MM.1S (cell line): Measurements from ENCODE around the gene TPST1.

ENCODE experiments used
- DNase-seq: peaks from one replicate; pipeline ENCODE4 v3.0.0-alpha.2; 2015
- H2AFZ ChIP-seq: fragments of 300-600 bp; sonication (generic); 2 replicates; pipeline ENCODE4 v1.6.0; 2016; ENCODE audit warnings: antibody characterized with exemption, low read length
- H3F3A ChIP-seq: fragments of 300-600 bp; sonication (generic); 2 replicates; pipeline ENCODE4 v1.6.1; 2016; ENCODE audit warnings: mild to moderate bottlenecking, antibody characterized with exemption, low read length, moderate library complexity, mixed read lengths; ENCODE audit not compliant: insufficient read depth
- H3K27ac ChIP-seq: fragments of 300-600 bp; sonication (generic); 2 replicates; pipeline ENCODE4 v1.5.1; 2016; ENCODE audit warnings: mild to moderate bottlenecking, low read length
- H3K27me3 ChIP-seq: fragments of 300-600 bp; sonication (generic); replicated peaks from 2 replicates; pipeline ENCODE4 v1.6.0; 2016; ENCODE audit warnings: low read length; ENCODE audit not compliant: insufficient read depth
- H3K36me3 ChIP-seq: fragments of 300-600 bp; sonication (generic); replicated peaks from 2 replicates; pipeline ENCODE4 v1.6.1; 2016; ENCODE audit warnings: mild to moderate bottlenecking, low read length, mixed read lengths; ENCODE audit not compliant: insufficient read depth
- H3K4me1 ChIP-seq: fragments of 300-600 bp; sonication (generic); 2 replicates; pipeline ENCODE4 v1.6.1; 2016; ENCODE audit warnings: low read length, mixed read lengths
- H3K4me2 ChIP-seq: fragments of 300-600 bp; sonication (generic); 2 replicates; pipeline ENCODE4 v1.6.0; 2016; ENCODE audit warnings: low read depth, low read length
- H3K4me3 ChIP-seq: fragments of 300-600 bp; sonication (generic); 2 replicates; pipeline ENCODE4 v1.5.1; 2016; ENCODE audit warnings: low read length, mixed read lengths
- H3K79me2 ChIP-seq: fragments of 300-600 bp; sonication (generic); 2 replicates; pipeline ENCODE4 v1.6.1; 2016; ENCODE audit warnings: mixed run types, low read length, mixed read lengths
- H3K9ac ChIP-seq: fragments of 300-600 bp; sonication (generic); 2 replicates; pipeline ENCODE4 v1.6.1; 2016; ENCODE audit warnings: low read length, mixed read lengths
- H3K9me2 ChIP-seq: fragments of 300-600 bp; sonication (generic); replicated peaks from 2 replicates; pipeline ENCODE4 v1.6.1; 2016; ENCODE audit warnings: mild to moderate bottlenecking, low read length, mixed read lengths; ENCODE audit not compliant: insufficient read depth
- H3K9me3 ChIP-seq: fragments of 300-600 bp; sonication (generic); replicated peaks from 2 replicates; pipeline ENCODE4 v1.6.1; 2016; ENCODE audit warnings: mild to moderate bottlenecking, low read length, mixed read lengths; ENCODE audit not compliant: insufficient read depth
- H4K20me1 ChIP-seq: fragments of 300-600 bp; sonication (generic); 2 replicates; pipeline ENCODE4 v1.6.1; 2016; ENCODE audit warnings: mild to moderate bottlenecking, low read length, moderate library complexity, mixed read lengths; ENCODE audit not compliant: insufficient read depth
- EZH2 ChIP-seq: fragments of 300-600 bp; sonication (generic); optimal IDR thresholded peaks from 2 replicates; pipeline ENCODE3; 2017; ENCODE audit warnings: low read depth, mild to moderate bottlenecking, antibody characterized with exemption, low read length, mixed read lengths
- EZH2phosphoT487 ChIP-seq: fragments of 300-600 bp; sonication (generic); IDR thresholded peaks from 2 replicates; pipeline ENCODE4 v1.6.1; 2018; ENCODE audit warnings: antibody characterized with exemption, low read length
- TF ChIP-seq, protein P1 (sequence below): fragments of 300-600 bp; sonication (generic); IDR thresholded peaks from 2 replicates; pipeline ENCODE4 v1.5.1; 2016; ENCODE audit warnings: antibody characterized with exemption, low read length, mixed read lengths

The TPST1 gene

DNA sequence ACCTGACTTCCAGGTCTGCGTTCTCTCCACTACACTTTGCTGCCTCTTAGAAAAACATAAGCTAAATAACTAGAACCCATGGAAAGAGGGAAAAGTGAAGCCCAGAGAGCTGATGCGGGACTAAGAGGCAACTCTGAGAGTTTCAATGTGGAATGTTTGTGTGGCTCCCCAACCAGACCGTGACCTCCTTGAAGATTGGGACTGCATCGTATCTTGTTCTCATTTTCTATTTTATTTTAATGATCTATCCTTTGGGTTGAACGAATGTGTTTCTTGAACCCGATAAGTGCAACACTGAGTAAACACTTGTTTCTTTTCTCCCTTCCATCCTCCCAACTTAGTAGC is 77.4 kb downstream of the TPST1 start:
- Histone ChIP-seq H3K9me2 (no peaks in the 10 kb centered on the region), H3F3A (no peaks in the 10 kb centered on the region), H3K4me1 (no peaks in the 10 kb centered on the region), H3K4me2 (no peak overlapping the region), H3K9me3 (no peaks in the 10 kb centered on the region), H3K9ac (no peak overlapping the region), H3K27me3 (no peaks in the 10 kb centered on the region), H4K20me1 (no peaks in the 10 kb centered on the region), H3K27ac (no peak overlapping the region), H2AFZ (no peak overlapping the region), H3K4me3 (no peak overlapping the region), H3K36me3 (no peaks in the 10 kb centered on the region), H3K79me2 (no peaks in the 10 kb centered on the region)
- TF ChIP-seq EZH2phosphoT487: no peak
- no peak for TF ChIP-seq EZH2
- TF ChIP-seq, protein P1, sequence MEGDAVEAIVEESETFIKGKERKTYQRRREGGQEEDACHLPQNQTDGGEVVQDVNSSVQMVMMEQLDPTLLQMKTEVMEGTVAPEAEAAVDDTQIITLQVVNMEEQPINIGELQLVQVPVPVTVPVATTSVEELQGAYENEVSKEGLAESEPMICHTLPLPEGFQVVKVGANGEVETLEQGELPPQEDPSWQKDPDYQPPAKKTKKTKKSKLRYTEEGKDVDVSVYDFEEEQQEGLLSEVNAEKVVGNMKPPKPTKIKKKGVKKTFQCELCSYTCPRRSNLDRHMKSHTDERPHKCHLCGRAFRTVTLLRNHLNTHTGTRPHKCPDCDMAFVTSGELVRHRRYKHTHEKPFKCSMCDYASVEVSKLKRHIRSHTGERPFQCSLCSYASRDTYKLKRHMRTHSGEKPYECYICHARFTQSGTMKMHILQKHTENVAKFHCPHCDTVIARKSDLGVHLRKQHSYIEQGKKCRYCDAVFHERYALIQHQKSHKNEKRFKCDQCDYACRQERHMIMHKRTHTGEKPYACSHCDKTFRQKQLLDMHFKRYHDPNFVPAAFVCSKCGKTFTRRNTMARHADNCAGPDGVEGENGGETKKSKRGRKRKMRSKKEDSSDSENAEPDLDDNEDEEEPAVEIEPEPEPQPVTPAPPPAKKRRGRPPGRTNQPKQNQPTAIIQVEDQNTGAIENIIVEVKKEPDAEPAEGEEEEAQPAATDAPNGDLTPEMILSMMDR: no peak
- no peak for DNase-seq

GRCh38 chr7:66283003-66283920 is 78.1 kb downstream of the TPST1 start:
- Histone ChIP-seq H3K4me1 (no peaks in the 10 kb centered on the region), H3K79me2 (no peaks in the 10 kb centered on the region), H3F3A (no peaks in the 10 kb centered on the region), H2AFZ (no peak overlapping the region), H3K27ac (no peak overlapping the region), H3K9ac (no peak overlapping the region), H3K27me3 (no peaks in the 10 kb centered on the region), H3K9me3 (no peaks in the 10 kb centered on the region), H3K4me2 (no peak overlapping the region), H4K20me1 (no peaks in the 10 kb centered on the region), H3K9me2 (no peaks in the 10 kb centered on the region), H3K36me3 (no peaks in the 10 kb centered on the region), H3K4me3 (no peak overlapping the region)
- TF ChIP-seq EZH2 (no peak), EZH2phosphoT487 (no peak)
- TF ChIP-seq, protein P1: no peak
- DNase-seq: no peak

- DNase-seq: no peak
- H3K27ac ChIP-seq: no peak overlapping the region
- TF ChIP-seq, protein P1: no peak
- no peaks in the 10 kb centered on the region for H4K20me1 ChIP-seq
- no peaks in the 10 kb centered on the region for H3K4me1 ChIP-seq
- no peaks in the 10 kb centered on the region for H3K27me3 ChIP-seq
- no peaks in the 10 kb centered on the region for H3K79me2 ChIP-seq
- H3F3A ChIP-seq: no peaks in the 10 kb centered on the region
- H3K4me3 ChIP-seq: no peak overlapping the region
- H3K9me2 ChIP-seq: no peaks in the 10 kb centered on the region
- no peak overlapping the region for H3K9ac ChIP-seq
- H3K36me3 ChIP-seq: no peaks in the 10 kb centered on the region
- no peak overlapping the region for H2AFZ ChIP-seq
- H3K9me3 ChIP-seq: no peaks in the 10 kb centered on the region
- no peak overlapping the region for H3K4me2 ChIP-seq
Measured at GRCh38 chr7:66296001-66296521, 90.9 kb downstream of the TPST1 start.
